ENCODE results near the gene FOXJ1.

- TF ChIP-seq, protein P1, sequence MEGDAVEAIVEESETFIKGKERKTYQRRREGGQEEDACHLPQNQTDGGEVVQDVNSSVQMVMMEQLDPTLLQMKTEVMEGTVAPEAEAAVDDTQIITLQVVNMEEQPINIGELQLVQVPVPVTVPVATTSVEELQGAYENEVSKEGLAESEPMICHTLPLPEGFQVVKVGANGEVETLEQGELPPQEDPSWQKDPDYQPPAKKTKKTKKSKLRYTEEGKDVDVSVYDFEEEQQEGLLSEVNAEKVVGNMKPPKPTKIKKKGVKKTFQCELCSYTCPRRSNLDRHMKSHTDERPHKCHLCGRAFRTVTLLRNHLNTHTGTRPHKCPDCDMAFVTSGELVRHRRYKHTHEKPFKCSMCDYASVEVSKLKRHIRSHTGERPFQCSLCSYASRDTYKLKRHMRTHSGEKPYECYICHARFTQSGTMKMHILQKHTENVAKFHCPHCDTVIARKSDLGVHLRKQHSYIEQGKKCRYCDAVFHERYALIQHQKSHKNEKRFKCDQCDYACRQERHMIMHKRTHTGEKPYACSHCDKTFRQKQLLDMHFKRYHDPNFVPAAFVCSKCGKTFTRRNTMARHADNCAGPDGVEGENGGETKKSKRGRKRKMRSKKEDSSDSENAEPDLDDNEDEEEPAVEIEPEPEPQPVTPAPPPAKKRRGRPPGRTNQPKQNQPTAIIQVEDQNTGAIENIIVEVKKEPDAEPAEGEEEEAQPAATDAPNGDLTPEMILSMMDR (IDR thresholded peaks at IDR 0.05), result no peak
- TF ChIP-seq POLR2AphosphoS5 (IDR thresholded peaks at IDR 0.05; ENCODE audit: insufficient read depth in 1 of 2, low read depth in 1 of 2) (no peak), POLR2A (IDR thresholded peaks at IDR 0.05) (no peak)
These were observed 17.9 kb downstream of the FOXJ1 start for GRCh38 chr17:76123191-76123499.
